Fibroblast of lung (primary cell): ENCODE measurements around the gene C1QTNF5. TPM values are rescaled to one million over a fixed set of nuclear protein-coding genes. Genes with fewer than 3 reads are reported as not detected.
A peak's percentile ranks its signal among the peaks of the same experiment; 100 is the strongest.

Source experiments
- DNase-seq, 2 donors: peaks; one replicate each; pipeline versions ENCODE4 v3.0.0 to v3.0.0-alpha.2; 2010; ENCODE audit warnings: low read depth in 2 of 2
- H2AFZ ChIP-seq: 2 replicates; pipeline ENCODE4 v1.5.1; 2012; ENCODE audit warnings: low read length, control low read depth, inconsistent platforms
- H3K27ac ChIP-seq: 2 replicates; pipeline ENCODE4 v1.5.1; 2011; ENCODE audit warnings: low read length, control low read depth; ENCODE audit not compliant: insufficient read depth
- H3K27me3 ChIP-seq: 2 replicates; pipeline ENCODE4 v1.5.1; 2011; ENCODE audit warnings: mild to moderate bottlenecking, low read length; ENCODE audit not compliant: control insufficient read depth, insufficient read depth
- H3K36me3 ChIP-seq: 2 replicates; pipeline ENCODE4 v1.5.1; 2011; ENCODE audit warnings: low read length; ENCODE audit not compliant: control insufficient read depth, insufficient read depth
- H3K4me1 ChIP-seq: 2 replicates; pipeline ENCODE4 v1.5.1; 2011; ENCODE audit warnings: low read length; ENCODE audit not compliant: control insufficient read depth, insufficient read depth; ENCODE audit errors: extremely low read depth
- H3K4me2 ChIP-seq: 2 replicates; pipeline ENCODE4 v1.5.1; 2011; ENCODE audit warnings: low read length, control low read depth; ENCODE audit not compliant: insufficient read depth; ENCODE audit errors: extremely low read depth
- H3K4me3 ChIP-seq, 4 experiments: fragments of 200-600 bp in 1 of 4; sonication (generic) in 1 of 4; replicated peaks in 1 of 4; 2 replicates each; pipeline ENCODE4 v1.5.1; 2011 to 2016; ENCODE audit warnings: low read length in 4 of 4, low read depth in 3 of 4, mild to moderate bottlenecking in 3 of 4, control low read depth in 2 of 4, inconsistent platforms in 1 of 4, mixed read lengths in 1 of 4; ENCODE audit not compliant: insufficient read depth in 1 of 4; ENCODE audit errors: control extremely low read depth in 1 of 4
- H3K79me2 ChIP-seq: 2 replicates; pipeline ENCODE4 v1.5.1; 2012; ENCODE audit warnings: mild to moderate bottlenecking, low read length, inconsistent platforms; ENCODE audit not compliant: control insufficient read depth, insufficient read depth
- H3K9ac ChIP-seq: 2 replicates; pipeline ENCODE4 v1.5.1; 2011; ENCODE audit warnings: mild to moderate bottlenecking, low read length, control low read depth; ENCODE audit not compliant: insufficient read depth
- H3K9me3 ChIP-seq: 2 replicates; pipeline ENCODE4 v1.5.1; 2012; ENCODE audit warnings: low read depth, low read length; ENCODE audit not compliant: control insufficient read depth, insufficient read depth
- H4K20me1 ChIP-seq: 2 replicates; pipeline ENCODE4 v1.5.1; 2011; ENCODE audit warnings: low read length; ENCODE audit not compliant: control insufficient read depth, insufficient read depth; ENCODE audit errors: extremely low read depth
- CTCF ChIP-seq, 2 donors: IDR thresholded peaks in 1 of 2; conservative IDR thresholded peaks in 1 of 2; 1 replicate in 1 of 2; 2 replicates in 1 of 2; pipeline ENCODE4 v1.5.1; 2011 to 2012; ENCODE audit warnings: low read length in 2 of 2, control low read depth in 1 of 2, inconsistent platforms in 1 of 2, low read depth in 1 of 2, mild to moderate bottlenecking in 1 of 2
- EZH2 ChIP-seq: IDR thresholded peaks from 2 replicates; pipeline ENCODE4 v1.5.1; 2012; ENCODE audit warnings: low read length, control low read depth, mild to moderate bottlenecking; ENCODE audit errors: missing control alignments
- polyA plus RNA-seq, 2 donors: library from polyadenylated mRNA; depleted of rRNA in 1 of 2; stranded (reverse) in 1 of 2; unstranded in 1 of 2; fragments of >200 nt; gene quantifications; 2 replicates each; pipeline ENCODE4 v1.2.1, GENCODE V29; 2011 to 2012; ENCODE audit warnings: missing spikeins in 1 of 2
- total RNA-seq: library from RNA; depleted of rRNA; stranded (reverse); fragments of >200 nt; gene quantifications from 2 replicates; pipeline ENCODE4 v1.2.1, GENCODE V29; 2014

C1QTNF5 gene
- total and polyA plus RNA-seq, 2 donors (not counting 1 experiment from before 2014, with no cell fraction given), result 13.4 to 32.0 TPM

GRCh38 chr11:119335091-119335654 is 5.5 kb downstream of the C1QTNF5 start:
- peaks cover 18% of the 10 kb centered on the region for H3K79me2 ChIP-seq
- H3K4me2 ChIP-seq, result peak overlapping the region; percentile 99
- no peak for TF ChIP-seq EZH2
- no peak for DNase-seq
- peak overlapping the region; percentile 95 for H3K27ac ChIP-seq
- peak overlapping the region; percentile 86 to 97 (median 91) for H3K4me3 ChIP-seq
- no peaks in the 10 kb centered on the region for H3K27me3 ChIP-seq
- H3K9me3 ChIP-seq, result no peaks in the 10 kb centered on the region
- peaks cover 29% of the 10 kb centered on the region for H3K4me1 ChIP-seq
- H4K20me1 ChIP-seq, result no peaks in the 10 kb centered on the region
- no peak overlapping the region for H2AFZ ChIP-seq
- H3K9ac ChIP-seq, result peak overlapping the region; percentile 87
- peaks cover 4% of the 10 kb centered on the region for H3K36me3 ChIP-seq

GRCh38 chr11:119334174-119334930 is 6.3 kb downstream of the C1QTNF5 start, which contains the start of gene RNF26:
Gene RNF26, plus strand, starts transcription at chr11:119334527. Its CDS starts 596 bp downstream, at chr11:119335123.
- Histone ChIP-seq H3K36me3 (peaks cover 4% of the 10 kb centered on the region), H3K9ac (peak within 1 kb of the TSS; percentile 87), H3K27me3 (no peaks in the 10 kb centered on the region), H3K9me3 (no peaks in the 10 kb centered on the region), H3K4me3 (peak within 1 kb of the TSS; percentile 86 to 97 (median 91)), H3K4me2 (peak within 1 kb of the TSS; percentile 99), H3K27ac (peak within 1 kb of the TSS; percentile 95), H2AFZ (peak within 1 kb of the TSS; percentile 81), H3K4me1 (peaks cover 28% of the 10 kb centered on the region), H3K79me2 (peaks cover 18% of the 10 kb centered on the region), H4K20me1 (no peaks in the 10 kb centered on the region)
- DNase-seq, result peak; percentile 96 to 98
- TF ChIP-seq EZH2, result no peak
- TF ChIP-seq CTCF (conservative IDR thresholded peaks at IDR 0.05 in 1 of 2, IDR thresholded peaks at IDR 0.05 in 1 of 2; ENCODE audit: low read depth in 1 of 2, low read length in 2 of 2), result no peak

DNA sequence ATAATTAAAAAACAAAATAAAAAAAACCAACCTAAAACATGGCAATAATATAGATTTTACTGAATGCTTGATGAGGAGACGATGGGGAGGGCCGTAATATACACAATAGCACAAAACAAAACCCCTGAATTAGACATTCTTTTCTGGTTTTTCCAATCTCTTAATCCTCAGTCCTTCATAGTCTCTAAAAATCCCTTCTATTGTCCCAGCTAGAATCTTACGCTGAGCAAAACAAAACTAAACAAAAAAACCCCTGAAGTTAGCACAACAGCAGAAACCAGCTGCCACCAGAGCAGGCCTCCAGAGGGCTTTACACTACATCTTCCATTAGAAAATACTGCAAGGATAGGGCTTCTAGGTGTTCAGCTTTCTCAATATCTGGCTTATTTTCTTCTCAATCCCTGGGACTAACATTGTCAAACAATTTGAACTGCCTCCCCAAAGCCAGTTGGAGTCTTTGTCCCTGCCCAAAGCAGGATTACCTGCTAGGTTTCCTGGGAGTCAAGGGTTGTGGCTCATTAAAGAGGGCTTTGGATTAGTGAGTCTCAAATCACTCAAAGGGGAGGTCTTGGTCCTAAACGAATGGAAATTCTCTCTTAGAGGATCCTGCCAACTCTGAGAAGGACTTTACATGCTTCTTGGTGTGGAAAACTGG is 8.4 kb downstream of the C1QTNF5 start:
- H3K79me2 ChIP-seq, result peaks cover 18% of the 10 kb centered on the region
- peaks cover 4% of the 10 kb centered on the region for H3K36me3 ChIP-seq
- H4K20me1 ChIP-seq, result no peaks in the 10 kb centered on the region
- H3K9ac ChIP-seq, result no peak overlapping the region
- no peak overlapping the region for H2AFZ ChIP-seq
- H3K27me3 ChIP-seq, result no peaks in the 10 kb centered on the region
- peaks cover 15% of the 10 kb centered on the region for H3K4me1 ChIP-seq
- no peaks in the 10 kb centered on the region for H3K9me3 ChIP-seq
- no peak overlapping the region for H3K27ac ChIP-seq
- H3K4me3 ChIP-seq, result no peak overlapping the region
- H3K4me2 ChIP-seq, result no peak overlapping the region
- DNase-seq, result no peak
- TF ChIP-seq EZH2, result no peak
- TF ChIP-seq CTCF (conservative IDR thresholded peaks at IDR 0.05 in 1 of 2, IDR thresholded peaks at IDR 0.05 in 1 of 2; ENCODE audit: low read depth in 1 of 2, low read length in 2 of 2), result no peak
